ENCODE data around the gene CCDC40. TPM values are rescaled to one million over a fixed set of nuclear protein-coding genes. Genes with fewer than 3 reads are reported as not detected.
A peak's percentile ranks its signal among the peaks of the same experiment; 100 is the strongest.
"Not testable (repeated sequence)": the region's sequence is repeated elsewhere in the genome, so short reads cannot be mapped to it uniquely, and the experiment has no call there.

The CCDC40 gene
- total and polyA plus RNA-seq, 11 donors: 2.4 to 9.0 (median 5.9) TPM

DNA sequence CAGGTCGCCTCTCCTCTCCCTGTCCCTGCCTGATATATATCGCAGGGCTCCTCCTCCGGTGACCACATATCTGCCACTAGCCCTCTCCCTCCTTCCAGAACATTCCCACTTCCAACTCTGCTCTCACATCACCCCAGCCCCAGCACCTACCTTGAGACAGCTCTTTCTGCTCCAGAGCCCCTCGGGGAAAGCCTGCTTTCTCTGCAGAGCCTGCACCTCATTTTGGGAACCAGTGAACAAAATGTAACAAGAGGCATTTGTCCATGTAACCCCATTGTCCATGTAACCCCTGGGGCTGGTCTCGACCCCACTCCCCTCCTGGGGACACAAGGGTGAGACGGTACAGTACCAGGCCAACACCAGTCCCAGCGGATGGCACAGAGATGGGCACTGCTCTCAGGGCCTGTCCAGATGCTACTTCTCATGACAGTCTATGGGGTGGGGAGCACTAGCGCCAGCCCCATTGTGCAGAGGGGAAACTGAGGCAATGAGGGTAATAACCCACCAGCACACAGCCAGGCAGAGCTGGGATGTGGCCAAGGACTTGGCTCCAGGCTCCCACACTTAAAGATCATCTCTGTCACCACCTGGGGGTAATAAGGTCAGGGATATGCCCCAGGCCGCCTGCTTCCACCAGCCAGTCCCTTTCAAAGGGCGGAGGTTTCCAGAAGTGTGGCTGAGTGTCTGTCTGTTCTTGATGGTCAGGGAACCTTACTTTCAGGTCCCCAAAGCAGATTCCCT lies 43.6 kb upstream of the CCDC40 start:
- peak in 3 of 4 donors; percentile 3 to 10 (median 7) for ATAC-seq

GRCh38 chr17:79993390-79994227 lies 42.8 kb upstream of the CCDC40 start:
- WGBS, 4 donors: 30 to 49% (median 37%) methylated on average over 16 to 22 of the region's 22 CpGs
- no peak for TF ChIP-seq CTCF (IDR thresholded peaks at IDR 0.05)
- no peak for TF ChIP-seq POLR2A (IDR thresholded peaks at IDR 0.05)
- Histone ChIP-seq H3K4me1 (peaks cover 0 to 59% (median 28%) of the 10 kb centered on the region in 12 donors), H3K9me3 (no peaks in the 10 kb centered on the region), H3K36me3 (peaks cover 0 to under 1% (median 0%) of the 10 kb centered on the region in 9 donors), H3K27ac (peak overlapping the region in 11 of 12 donors; percentile 12 to 83 (median 75)), H3K27me3 (no peaks in the 10 kb centered on the region), H3K4me3 (peak overlapping the region in 4 of 12 donors; percentile 8 to 15 (median 10))
- intact Hi-C loops (cut with DNase I): loop anchor here in 9 of 10 donors (5.0 to 10.0 kb wide), 12 partner anchors 129 to 251 kb away; partner anchors contain the start of gene CBX8 (in 1 of the 9)
- peak; percentile 70 to 94 (median 82) for DNase-seq
- ATAC-seq: peak; percentile 74 to 83 (median 78)

More for the DNA sequence above, 43.6 kb upstream of the CCDC40 start:
- Histone ChIP-seq H3K9me3 (no peaks in the 10 kb centered on the region), H3K27ac (peak overlapping the region; percentile 12 to 83 (median 74)), H3K4me1 (peaks cover 0 to 63% (median 29%) of the 10 kb centered on the region in 12 donors), H3K27me3 (no peaks in the 10 kb centered on the region), H3K36me3 (no peaks in the 10 kb centered on the region), H3K4me3 (peak overlapping the region in 6 of 12 donors; percentile 44 to 57 (median 48))
- TF ChIP-seq CTCF (IDR thresholded peaks at IDR 0.05) (no peak), POLR2A (IDR thresholded peaks at IDR 0.05) (no peak)
- peak in 1 of 5 donors; percentile 19 for DNase-seq
- intact Hi-C loops (cut with DNase I): loop anchor here in 9 of 10 donors (5.0 to 10.0 kb wide), 12 partner anchors 128 to 251 kb away; partner anchors contain the start of gene CBX8 (in 1 of the 9)
- 60 to 76% (median 76%) methylated on average over 8 to 10 of the region's 10 CpGs for WGBS, 4 donors

DNA sequence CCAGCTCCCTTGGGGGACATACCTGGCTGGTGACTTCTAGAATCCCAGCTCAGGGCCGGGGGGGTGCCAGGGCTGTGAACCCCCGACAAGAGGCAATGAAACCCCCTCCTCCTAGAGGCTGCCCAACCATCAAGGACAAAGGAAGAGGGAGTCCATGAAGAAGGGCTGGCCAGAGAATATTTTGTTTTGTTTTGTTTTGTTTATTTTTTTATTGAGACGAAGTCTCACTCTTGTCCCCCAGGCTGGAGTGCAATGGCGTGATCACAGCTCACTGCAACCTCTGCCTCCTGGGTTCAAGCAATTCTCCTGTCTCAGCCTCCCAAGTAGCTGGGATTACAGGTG lies 42.2 kb upstream of the CCDC40 start:
- ATAC-seq, H3K27me3 ChIP-seq, H3K36me3 ChIP-seq, DNase-seq, H3K4me3 ChIP-seq, H3K9me3 ChIP-seq: not testable (repeated sequence)
- intact Hi-C loops (cut with DNase I): loop anchor here in 9 of 10 donors (5.0 to 10.0 kb wide), 12 partner anchors 129 to 252 kb away; partner anchors contain the start of gene CBX8 (in 1 of the 9)
- Histone ChIP-seq H3K27ac (peak overlapping the region in 7 of 12 donors; percentile 46 to 83 (median 75)), H3K4me1 (peaks cover 0 to 59% (median 27%) of the 10 kb centered on the region in 12 donors)
- WGBS, 4 donors: 60 to 67% (median 64%) methylated on average over 4 of the region's 4 CpGs

DNA sequence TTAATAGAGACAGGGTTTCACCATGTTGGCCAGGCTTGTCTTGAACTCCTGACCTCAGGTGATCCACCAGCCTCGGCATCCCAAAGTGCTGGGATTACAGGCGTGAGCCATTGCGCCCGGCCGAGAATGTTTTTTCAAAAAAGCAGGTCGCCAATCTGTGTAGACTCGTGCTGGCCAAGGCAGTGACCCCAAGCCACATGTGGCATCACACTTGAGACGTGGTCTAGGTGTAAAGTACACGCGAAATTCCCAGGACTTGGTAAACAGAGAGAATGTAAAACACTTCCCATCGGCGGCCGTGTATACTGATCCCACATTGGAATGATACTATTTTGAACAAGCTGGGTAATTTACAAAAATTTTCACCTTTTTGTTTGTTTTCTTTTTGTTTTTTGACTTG lies 41.8 kb upstream of the CCDC40 start:
- WGBS, 4 donors: 94 to 97% (median 96%) methylated on average over 13 of the region's 13 CpGs
- H3K27me3 ChIP-seq: no peaks in the 10 kb centered on the region
- H3K4me3 ChIP-seq: no peak overlapping the region
- H3K4me1 ChIP-seq: peaks cover 0 to 59% (median 27%) of the 10 kb centered on the region in 12 donors
- no peak for ATAC-seq
- H3K27ac ChIP-seq: no peak overlapping the region
- DNase-seq: peak in 1 of 5 donors; percentile 14
- intact Hi-C loops (cut with DNase I): loop anchor here in 9 of 10 donors (5.0 to 10.0 kb wide), 12 partner anchors 130 to 252 kb away; partner anchors contain the start of gene CBX8 (in 1 of the 9)
- H3K36me3 ChIP-seq: peaks cover 0 to 3% (median 0%) of the 10 kb centered on the region in 9 donors
- no peaks in the 10 kb centered on the region for H3K9me3 ChIP-seq
- TF ChIP-seq CTCF (IDR thresholded peaks at IDR 0.05) (no peak), POLR2A (IDR thresholded peaks at IDR 0.05) (no peak)

Measured in heart left ventricle (tissue), 16 donors.